ENCODE results near the gene IGFL1. TPM values are rescaled to one million over a fixed set of nuclear protein-coding genes. Genes with fewer than 3 reads are reported as not detected.

The IGFL1 gene
- total and polyA plus RNA-seq, 2 of the 4 experiments (the other 2 are of a cell fraction): not detected

- no peak overlapping the region for H2BK120ac ChIP-seq (ENCODE audit: low read depth, low read length)
- no peak for TF ChIP-seq RFX5 (IDR thresholded peaks at IDR 0.05; ENCODE audit: low read depth, low read length)
- TF ChIP-seq, protein P1, sequence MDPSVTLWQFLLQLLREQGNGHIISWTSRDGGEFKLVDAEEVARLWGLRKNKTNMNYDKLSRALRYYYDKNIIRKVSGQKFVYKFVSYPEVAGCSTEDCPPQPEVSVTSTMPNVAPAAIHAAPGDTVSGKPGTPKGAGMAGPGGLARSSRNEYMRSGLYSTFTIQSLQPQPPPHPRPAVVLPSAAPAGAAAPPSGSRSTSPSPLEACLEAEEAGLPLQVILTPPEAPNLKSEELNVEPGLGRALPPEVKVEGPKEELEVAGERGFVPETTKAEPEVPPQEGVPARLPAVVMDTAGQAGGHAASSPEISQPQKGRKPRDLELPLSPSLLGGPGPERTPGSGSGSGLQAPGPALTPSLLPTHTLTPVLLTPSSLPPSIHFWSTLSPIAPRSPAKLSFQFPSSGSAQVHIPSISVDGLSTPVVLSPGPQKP (IDR thresholded peaks at IDR 0.05; ENCODE audit: borderline replicate concordance, low read depth, low read length): no peak
- TF ChIP-seq, protein P2, sequence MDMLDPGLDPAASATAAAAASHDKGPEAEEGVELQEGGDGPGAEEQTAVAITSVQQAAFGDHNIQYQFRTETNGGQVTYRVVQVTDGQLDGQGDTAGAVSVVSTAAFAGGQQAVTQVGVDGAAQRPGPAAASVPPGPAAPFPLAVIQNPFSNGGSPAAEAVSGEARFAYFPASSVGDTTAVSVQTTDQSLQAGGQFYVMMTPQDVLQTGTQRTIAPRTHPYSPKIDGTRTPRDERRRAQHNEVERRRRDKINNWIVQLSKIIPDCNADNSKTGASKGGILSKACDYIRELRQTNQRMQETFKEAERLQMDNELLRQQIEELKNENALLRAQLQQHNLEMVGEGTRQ (IDR thresholded peaks at IDR 0.05; ENCODE audit: low read depth, low read length): no peak
- TF ChIP-seq POLR2A (IDR thresholded peaks at IDR 0.05; ENCODE audit: low read depth, low read length): no peak
- no peak for TF ChIP-seq RCOR1 (IDR thresholded peaks at IDR 0.05; ENCODE audit: insufficient replicate concordance, low read length)
- no peak for TF ChIP-seq CHD1 (IDR thresholded peaks at IDR 0.05; ENCODE audit: low read depth, low read length)
- no peak for TF ChIP-seq RAD21 (IDR thresholded peaks at IDR 0.05; ENCODE audit: low read length)
- TF ChIP-seq, protein P3, sequence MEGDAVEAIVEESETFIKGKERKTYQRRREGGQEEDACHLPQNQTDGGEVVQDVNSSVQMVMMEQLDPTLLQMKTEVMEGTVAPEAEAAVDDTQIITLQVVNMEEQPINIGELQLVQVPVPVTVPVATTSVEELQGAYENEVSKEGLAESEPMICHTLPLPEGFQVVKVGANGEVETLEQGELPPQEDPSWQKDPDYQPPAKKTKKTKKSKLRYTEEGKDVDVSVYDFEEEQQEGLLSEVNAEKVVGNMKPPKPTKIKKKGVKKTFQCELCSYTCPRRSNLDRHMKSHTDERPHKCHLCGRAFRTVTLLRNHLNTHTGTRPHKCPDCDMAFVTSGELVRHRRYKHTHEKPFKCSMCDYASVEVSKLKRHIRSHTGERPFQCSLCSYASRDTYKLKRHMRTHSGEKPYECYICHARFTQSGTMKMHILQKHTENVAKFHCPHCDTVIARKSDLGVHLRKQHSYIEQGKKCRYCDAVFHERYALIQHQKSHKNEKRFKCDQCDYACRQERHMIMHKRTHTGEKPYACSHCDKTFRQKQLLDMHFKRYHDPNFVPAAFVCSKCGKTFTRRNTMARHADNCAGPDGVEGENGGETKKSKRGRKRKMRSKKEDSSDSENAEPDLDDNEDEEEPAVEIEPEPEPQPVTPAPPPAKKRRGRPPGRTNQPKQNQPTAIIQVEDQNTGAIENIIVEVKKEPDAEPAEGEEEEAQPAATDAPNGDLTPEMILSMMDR (conservative IDR thresholded peaks at IDR 0.05; ENCODE audit: low read depth, low read length): no peak
- no peak for TF ChIP-seq MAFK (IDR thresholded peaks at IDR 0.05; ENCODE audit: low read depth, low read length)
- TF ChIP-seq MAZ (IDR thresholded peaks at IDR 0.05; ENCODE audit: borderline replicate concordance, low read depth, low read length): no peak
- no peak for TF ChIP-seq MXI1 (IDR thresholded peaks at IDR 0.05; ENCODE audit: borderline replicate concordance, low read depth, low read length)
- TF ChIP-seq BHLHE40 (IDR thresholded peaks at IDR 0.05; ENCODE audit: low read depth, low read length): no peak
- no peak for TF ChIP-seq CEBPB (IDR thresholded peaks at IDR 0.05; ENCODE audit: low read depth, low read length)
- TF ChIP-seq SMC3 (IDR thresholded peaks at IDR 0.05; ENCODE audit: low read depth, low read length): no peak
- TF ChIP-seq FOS (IDR thresholded peaks at IDR 0.05; ENCODE audit: low read depth, low read length): no peak
- TF ChIP-seq NFE2L2 (IDR thresholded peaks at IDR 0.05; ENCODE audit: low read depth, low read length): no peak
- H3K27me3 ChIP-seq (ENCODE audit: control insufficient read depth, insufficient read depth, low read length): peaks cover 57% of the 10 kb centered on the region
- H4K20me1 ChIP-seq (ENCODE audit: insufficient read depth, low read length): no peaks in the 10 kb centered on the region
- H3K14ac ChIP-seq (replicated peaks; ENCODE audit: low read depth, low read length): no peak overlapping the region
- no peak overlapping the region for H2AK9ac ChIP-seq (replicated peaks; ENCODE audit: low read depth, low read length, poor library complexity)
- no peak overlapping the region for H2AFZ ChIP-seq (replicated peaks; ENCODE audit: low read length, poor library complexity)
- H2BK15ac ChIP-seq (ENCODE audit: low read depth, low read length): no peak overlapping the region
- WGBS, 2 experiments (ENCODE audit: extremely low coverage in 2 of 2, insufficient read length in 1 of 2): 0% methylated on average over 1 of the region's 3 CpGs; no CpG with 5 or more reads in 1 of the 2 experiments
- no peak overlapping the region for H4K8ac ChIP-seq (ENCODE audit: low read depth in 2 of 2, low read length in 2 of 2)
- DNase-seq (no peak), ATAC-seq (ENCODE audit: low read depth) (no peak)
- CTCF ChIA-PET: no interaction called here
- H3K4me3 ChIP-seq (ENCODE audit: insufficient read depth, low read depth, low read length): no peak overlapping the region
- H4K5ac ChIP-seq (ENCODE audit: low read depth, low read length): no peak overlapping the region
- in situ Hi-C loops (cut with MboI; ENCODE audit: low sequenced_read_pairs) (no loop called here), intact Hi-C loops (cut with micrococcal nuclease) (no loop called here), dilution Hi-C loops (cut with HindIII; ENCODE audit: low sequenced_read_pairs, unreplicated experiment) (no loop called here)
- no peak overlapping the region for H3K23ac ChIP-seq (ENCODE audit: low read depth, low read length)
- POLR2A ChIA-PET (ENCODE audit: unreplicated experiment): no interaction called here
- H3K79me1 ChIP-seq (ENCODE audit: low read depth in 1 of 2, low read length in 2 of 2): no peaks in the 10 kb centered on the region
- no TSS peak for BruUV-seq (replicated peaks)
- H3K4ac ChIP-seq (ENCODE audit: low read depth, low read length): no peak overlapping the region
- H2BK20ac ChIP-seq (ENCODE audit: low read depth, low read length): no peak overlapping the region
- H3K56ac ChIP-seq (ENCODE audit: extremely low read depth, insufficient read depth, low read length): no peak overlapping the region
- H3K18ac ChIP-seq (ENCODE audit: low read depth, low read length): no peak overlapping the region
- no peak overlapping the region for H3K4me2 ChIP-seq (ENCODE audit: low read depth, low read length)
- no peak overlapping the region for H3K9ac ChIP-seq (ENCODE audit: low read depth, low read length)
- no peak overlapping the region for H2BK5ac ChIP-seq (ENCODE audit: low read depth, low read length, poor library complexity, severe bottlenecking)
- H3K9me3 ChIP-seq (ENCODE audit: control insufficient read depth, insufficient read depth, low read length): 0 out of 2 replicates have a peak, but pooled peaks cover 2% of the 10 kb centered on the region
- H3K9me1 ChIP-seq (ENCODE audit: insufficient read depth, low read length): no peaks in the 10 kb centered on the region
- H3K4me1 ChIP-seq (ENCODE audit: control insufficient read depth, insufficient read depth, low read length): no peaks in the 10 kb centered on the region
- no peaks in the 10 kb centered on the region for H3K36me3 ChIP-seq (ENCODE audit: control insufficient read depth, insufficient read depth, low read length)
- no peak overlapping the region for H4K91ac ChIP-seq (ENCODE audit: insufficient read depth, low read depth, low read length)
- H2AK5ac ChIP-seq (ENCODE audit: low read depth, low read length): no peak overlapping the region
- H3K27ac ChIP-seq (ENCODE audit: insufficient read depth, low read length): no peak overlapping the region
Measured at GRCh38 chr19:46209051-46209450, 20.5 kb upstream of the IGFL1 start.
